ENCODE data around the gene IFT80.

The IFT80 gene

DNA sequence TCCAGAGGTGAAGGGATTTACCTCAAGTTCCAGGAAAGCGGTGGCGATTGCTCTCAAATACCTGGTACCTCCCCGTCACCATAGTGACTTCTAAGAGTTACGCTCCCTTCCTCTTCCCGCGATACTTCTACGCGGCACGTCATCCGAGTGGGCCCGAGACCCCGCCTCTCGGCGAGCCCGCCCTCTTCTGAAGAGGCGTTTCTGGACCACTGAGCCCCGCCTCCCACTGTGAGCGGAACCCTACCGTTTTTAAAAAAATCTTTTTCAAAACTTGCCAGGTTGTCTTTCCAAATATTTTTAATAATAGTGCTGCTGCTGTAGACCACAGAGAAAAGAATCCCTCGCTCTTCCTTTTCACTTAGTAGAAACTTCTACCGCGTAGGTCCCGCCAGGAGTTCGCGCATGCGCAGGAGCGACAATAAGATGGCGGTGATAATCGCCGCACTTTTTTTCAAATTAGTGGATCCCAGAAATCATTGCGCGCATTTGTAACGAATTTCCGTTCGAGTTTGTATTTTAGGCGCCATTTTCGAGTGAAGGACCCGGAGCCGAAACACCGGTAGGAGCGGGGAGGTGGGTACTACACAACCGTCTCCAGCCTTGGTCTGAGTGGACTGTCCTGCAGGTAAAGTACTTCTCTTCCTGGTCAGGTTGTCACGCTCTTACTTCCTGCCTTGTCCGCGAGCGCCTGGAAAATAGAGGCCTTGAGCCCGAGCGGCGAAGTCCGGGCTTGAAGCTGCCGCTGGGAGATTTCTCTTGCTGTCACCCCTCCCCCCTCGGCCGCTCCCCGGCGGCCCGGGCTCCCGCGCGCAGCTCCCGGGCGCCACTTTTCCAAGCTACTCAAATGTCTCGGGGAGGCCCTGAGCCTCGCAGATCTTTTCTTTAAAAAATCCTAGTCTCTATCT, at the start of gene IFT80, which contains the start of gene SMC4:
TSS of gene IFT80 (minus strand) at position 101 of the 905 bp plus-strand sequence. CDS start 14,625 bp downstream, outside the sequence.
TSS of gene SMC4 (plus strand) at position 526 of the 905 bp plus-strand sequence. CDS start 1,177 bp downstream, outside the sequence.
- DNase-seq, result peak; percentile 91

DNA sequence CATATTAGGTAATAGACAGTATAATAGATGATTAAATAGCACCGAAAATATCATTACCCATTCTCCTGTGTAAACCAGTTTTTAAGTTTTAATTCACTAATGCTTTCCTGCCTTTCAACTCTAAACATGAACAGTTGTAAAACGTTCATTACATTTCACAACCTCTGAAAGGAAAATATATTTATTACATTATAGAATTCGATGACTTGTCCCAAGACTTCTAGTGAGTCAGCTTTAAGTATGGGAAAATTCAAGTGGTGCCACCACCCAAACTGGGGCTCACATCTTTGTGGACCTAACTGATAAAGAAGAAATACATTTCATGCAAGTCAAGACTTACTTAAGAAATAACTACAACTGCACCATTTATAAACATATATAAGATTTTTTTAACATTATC, 48.5 kb upstream of the IFT80 start:
- no peak for DNase-seq

DNA sequence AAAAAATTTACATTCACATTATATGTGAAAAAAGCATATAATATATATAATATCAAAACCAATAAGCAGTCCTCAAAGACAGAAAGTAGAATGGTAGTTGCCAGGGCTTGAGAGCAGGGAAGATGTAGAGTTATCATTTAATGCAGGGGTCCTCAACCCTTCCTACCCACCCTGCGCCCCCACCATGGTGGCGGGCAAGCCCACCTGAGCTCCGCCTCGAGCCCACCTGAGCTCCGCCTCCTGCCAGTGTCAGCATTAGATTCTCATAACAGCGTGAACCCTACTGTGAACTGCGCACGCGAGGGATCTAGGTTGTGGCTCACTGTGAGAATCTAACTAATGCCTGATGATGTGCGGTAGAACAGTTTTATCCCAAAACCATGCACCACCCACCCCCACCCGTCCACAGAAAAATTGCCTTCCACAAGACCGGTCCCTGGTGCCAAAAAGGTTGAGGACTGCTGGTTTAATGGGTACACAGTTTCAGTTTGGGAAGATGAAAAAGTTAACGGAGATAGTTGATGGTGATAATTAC, 47.6 kb upstream of the IFT80 start:
- no peak for DNase-seq

DNA sequence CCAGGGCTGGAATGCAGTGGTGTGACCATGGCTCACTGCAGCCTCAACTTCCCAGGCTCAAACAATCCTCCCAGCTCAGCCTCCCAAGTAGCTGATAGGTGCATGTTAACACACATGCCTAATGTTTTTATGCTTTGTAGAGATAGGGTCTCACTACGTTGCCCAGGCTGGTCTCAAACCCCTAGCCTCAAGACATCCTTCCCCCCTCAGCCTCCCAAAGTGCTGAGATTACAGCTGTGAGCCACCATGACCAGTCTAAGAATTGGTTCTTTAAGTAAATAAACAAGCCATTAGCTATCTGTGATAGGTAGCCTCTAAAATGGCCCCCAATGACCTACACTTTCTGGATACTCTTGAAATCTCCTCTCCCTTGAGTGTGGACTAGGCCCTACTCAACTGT, 46.8 kb upstream of the IFT80 start:
- no peak for DNase-seq

DNA sequence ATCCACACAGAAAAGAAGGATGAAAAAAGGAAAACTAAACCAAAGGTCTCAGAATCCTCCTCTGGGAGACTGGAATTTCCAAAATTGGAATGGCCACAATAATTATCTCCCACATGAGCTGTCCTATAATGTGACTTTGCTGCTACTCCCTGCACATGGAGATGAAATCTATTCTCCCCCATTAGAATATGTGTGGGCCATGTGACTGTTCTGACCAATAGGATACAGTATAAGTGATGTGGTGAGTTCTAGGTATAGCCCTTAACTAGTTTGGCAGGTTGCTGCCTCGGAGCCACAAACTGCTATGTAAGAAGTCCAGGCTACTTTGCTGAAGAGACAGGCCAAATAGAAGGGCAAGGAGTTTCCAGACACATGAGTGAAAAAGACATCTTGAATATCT, 45.4 kb upstream of the IFT80 start:
- no peak for DNase-seq

DNA sequence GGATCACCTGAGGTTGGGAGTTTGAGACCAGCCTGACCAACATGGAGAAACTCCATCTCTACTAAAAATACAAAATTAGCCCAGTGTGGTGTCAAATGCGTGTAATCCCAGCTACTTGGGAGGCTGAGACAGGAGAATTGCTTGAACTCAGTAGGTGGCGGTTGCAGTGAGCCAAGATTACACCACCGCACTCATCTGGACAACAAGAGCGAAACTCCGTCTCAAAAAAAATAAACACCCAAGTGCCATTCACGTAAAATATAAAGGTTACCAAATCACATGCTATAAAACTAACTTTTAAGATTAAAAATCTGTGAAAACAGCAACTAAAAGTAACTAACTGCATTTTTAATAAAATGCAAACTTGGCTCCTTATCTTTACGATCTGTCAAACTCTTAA, 41.7 kb upstream of the IFT80 start:
- DNase-seq, result no peak

DNA sequence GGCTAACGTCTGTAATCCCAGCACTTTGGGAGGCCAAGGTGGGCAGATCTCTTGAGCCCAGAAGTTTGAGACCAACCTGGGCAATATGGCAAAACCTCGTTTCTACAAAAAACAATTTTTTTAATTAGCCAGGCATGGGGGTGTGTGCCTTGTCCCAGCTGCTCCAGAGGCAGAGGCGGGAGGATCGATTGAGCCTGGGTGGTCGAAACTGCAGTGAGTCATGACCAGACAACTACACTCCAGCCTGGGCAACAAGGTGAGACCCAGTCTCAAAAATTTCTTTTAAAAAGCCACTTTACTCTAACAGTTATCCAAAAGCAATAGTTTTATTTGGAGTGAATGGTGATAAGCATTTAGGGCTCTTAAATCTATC, 38.0 kb upstream of the IFT80 start:
- no peak for DNase-seq

DNA sequence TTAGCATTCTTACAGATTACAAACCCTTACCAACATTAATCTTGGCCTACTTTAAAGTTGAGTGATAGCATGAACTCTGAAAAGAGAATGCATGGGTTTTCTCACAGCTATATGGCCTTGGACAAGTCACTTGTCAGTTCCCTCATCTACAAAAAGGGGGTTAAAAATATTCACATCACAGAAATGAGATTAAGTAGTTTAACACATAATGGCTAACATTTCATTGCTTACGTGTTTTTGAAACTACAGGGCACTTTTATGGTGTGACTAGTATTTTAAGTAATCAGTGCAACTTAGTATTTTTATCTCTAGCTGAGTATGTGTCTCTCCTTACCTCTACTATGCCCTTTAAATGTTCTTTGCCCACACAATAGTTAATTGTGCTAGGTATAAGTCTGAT, 36.7 kb upstream of the IFT80 start:
- no peak for DNase-seq

DNA sequence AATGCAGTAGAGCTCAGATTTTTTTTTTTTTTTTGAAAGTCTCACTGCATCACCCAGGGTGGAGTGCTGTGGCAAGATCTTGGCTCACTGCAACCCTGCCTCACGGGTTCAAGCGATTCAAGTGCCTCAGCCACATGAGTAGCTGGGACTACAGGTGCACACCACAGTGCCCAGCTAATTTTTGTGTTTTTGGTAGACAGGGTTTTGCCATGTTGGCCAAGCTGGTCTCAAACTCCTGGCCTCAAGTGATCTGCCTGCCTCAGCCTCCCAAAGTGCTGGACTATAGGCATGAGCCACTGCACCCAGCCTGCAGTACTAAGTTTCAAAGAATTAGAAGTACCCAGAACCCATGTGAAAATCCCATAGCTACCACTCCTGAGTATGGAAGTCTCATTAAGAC, 36.1 kb upstream of the IFT80 start:
- no peak for DNase-seq

DNA sequence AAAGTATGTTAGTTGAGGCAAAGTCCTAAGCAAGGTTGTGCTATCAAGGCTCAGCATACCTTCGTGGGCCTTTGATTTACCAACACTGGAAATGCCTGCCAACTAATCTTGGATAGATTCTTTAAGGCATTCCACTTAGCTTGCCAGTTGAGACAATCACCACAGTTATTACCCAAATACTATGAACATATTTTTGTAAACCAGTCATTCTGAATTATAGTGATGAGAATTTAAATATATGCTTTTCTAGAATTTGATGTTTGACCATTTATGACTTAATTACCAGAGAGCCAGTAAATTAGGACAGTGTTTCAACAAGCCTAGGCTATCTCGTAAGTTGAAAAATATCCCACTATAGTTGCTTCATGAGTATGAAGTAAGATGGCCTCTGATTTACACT, 35.0 kb upstream of the IFT80 start:
- no peak for DNase-seq

DNA sequence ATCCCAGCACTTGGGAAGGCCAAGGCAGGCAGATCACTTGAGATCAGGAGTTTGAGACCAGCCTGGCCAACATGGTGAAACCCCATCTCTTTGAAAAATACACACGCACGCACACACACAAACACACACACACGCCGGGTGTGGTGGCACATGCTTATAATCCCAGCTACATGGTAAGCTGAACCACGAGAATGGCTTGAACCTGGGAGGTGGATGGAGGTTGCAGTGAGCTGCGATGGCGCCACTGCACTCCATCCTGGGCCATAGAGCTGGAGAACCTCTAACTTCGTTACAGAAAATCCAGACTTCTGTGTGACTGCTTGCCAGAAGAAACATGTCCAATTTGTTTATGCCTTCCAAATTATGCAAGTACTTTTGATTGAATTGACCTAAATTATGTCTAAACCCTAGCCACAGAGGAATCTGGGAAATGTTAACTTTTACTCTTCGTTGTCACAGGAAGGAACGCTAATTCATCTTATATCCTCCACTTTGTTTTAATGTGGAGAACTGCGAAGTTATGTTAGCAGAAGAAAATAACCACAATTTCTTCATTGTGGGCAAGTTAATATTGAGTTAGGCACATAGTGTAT, 28.9 kb upstream of the IFT80 start:
- no peak for DNase-seq

DNA sequence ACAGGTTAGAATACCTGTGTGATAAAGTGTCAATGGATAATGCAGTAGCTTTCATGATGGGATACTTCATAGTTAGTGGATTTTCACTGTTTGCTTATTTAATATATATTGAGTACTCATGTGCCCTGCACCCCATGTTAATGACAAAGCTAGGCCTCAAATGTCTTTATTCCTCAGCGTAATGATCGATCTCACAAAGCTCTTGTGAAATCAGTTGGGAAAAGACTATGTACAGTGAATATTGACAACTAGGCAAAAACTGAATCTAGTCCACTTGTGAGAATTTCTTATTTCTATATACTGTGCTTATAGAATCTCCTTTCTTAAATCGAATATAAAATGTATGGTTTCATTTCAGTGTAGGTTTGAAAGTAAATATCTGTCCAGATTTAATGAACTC, 18.3 kb upstream of the IFT80 start:
- DNase-seq, result no peak

DNA sequence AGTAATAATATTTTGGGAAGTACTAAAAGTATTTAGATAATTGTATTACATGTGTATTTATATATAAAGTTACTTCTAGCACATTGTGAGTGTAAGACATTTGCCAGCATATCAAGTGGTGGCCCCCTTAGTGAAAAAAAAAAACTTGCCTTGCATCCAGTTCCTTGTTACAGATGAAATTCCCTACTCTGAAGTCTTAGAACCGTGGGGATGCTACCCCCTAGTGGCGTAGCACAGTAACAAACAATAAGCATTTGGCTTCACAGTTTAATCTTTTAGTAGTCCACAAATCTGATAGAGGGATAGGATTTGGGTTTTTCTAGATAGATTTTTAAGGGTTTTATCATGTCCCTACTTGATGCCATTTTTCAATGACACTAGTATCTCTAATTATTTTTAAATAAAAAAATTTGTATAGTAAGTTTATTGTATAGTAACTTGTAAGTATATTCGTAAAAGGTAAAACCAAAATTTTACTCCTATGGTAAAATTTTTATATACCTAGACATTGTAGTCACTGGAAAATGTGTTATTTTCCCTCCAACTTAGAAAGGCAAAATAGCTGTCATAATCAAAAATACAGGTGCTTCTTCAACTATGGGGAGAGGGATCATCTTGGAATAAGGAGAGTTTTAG, 14.7 kb upstream of the IFT80 start:
- peak; percentile 51 for DNase-seq

DNA sequence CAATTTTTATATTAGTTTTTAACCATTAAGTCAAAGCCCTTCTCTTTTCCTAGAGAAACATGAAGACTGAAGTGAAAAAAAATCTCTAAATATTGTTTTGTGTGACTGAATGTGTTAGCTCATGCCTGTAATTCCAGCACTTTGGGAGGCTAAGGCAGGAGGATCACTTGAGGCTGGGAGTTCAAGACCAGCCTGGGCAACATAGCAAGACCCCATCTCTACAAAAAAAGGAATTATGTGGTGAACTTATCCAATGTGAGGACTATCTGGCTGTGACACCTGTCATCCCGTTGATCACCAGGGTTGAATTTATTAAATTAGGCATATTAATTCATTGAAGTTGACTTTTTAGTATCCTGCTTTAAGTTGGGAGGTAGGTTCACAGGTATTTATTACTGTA, 13.5 kb upstream of the IFT80 start:
- no peak for DNase-seq

DNA sequence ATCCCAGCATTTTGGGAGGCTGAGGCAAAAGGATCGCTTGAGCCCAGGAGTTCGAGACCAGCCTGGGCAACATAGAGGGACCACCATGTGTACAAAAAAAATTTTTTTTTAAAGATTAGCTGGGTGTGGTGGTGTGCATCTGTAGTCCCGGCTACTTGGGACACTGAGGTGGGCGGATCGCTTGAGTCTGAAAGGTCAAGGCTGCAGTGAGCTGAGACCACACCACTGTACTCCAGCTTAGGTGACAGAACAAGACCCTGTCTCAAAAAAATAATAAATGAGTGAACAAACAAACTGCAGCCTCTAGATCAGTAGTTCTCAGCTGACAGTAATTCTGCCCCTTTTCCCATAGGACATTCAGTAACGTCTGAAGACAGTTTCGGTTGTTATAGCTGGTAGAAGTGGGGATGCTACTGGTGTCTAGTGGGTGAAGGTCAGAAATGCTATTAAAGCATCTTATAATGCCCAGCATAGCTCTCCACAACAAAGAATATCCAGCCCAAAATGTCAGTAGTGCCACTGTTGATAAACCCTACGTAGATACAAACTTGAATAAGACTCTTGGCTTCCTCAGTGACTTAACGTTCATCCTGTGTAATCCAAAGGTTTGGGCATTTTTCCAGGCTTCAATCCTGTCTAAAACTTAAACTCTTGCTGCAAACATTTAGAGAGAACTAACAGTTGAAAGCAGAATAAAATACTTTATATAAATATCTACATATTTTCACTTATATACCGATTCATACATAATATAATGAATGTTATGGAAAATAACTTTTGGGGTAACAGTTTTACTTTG, 11.0 kb upstream of the IFT80 start:
- DNase-seq, result no peak

DNA sequence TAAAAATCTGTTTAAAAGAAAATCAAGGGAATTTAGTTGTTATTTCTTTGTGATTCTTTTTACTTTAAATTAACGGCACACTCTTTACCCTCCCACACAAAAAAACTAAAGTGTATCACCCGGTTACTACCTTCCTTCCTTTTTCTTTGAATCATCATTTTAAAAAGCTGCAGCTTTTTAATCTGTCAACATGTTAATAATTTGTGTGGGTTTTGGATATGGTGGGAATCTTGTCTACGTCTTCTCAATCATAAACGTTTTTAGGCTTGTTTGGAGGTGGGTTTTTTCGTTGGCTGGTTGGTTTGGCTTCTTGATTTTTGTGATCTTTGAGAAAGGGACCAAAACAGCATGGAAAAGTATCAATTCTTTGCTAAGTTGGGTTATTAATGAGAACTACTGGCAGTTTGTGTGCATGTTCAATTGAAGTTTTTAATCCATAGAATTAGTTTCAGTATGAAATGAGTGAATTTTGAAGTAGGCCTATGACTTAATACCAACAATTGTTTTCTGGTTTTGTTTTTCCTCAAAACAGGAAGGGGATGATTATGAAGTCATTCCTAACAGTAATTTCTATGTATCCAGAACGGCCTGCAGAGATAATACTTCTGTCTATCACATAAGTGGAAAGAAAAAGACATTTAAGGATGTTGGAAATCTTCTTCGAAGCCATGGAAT, 4.9 kb upstream of the IFT80 start:
- no peak for DNase-seq

DNA sequence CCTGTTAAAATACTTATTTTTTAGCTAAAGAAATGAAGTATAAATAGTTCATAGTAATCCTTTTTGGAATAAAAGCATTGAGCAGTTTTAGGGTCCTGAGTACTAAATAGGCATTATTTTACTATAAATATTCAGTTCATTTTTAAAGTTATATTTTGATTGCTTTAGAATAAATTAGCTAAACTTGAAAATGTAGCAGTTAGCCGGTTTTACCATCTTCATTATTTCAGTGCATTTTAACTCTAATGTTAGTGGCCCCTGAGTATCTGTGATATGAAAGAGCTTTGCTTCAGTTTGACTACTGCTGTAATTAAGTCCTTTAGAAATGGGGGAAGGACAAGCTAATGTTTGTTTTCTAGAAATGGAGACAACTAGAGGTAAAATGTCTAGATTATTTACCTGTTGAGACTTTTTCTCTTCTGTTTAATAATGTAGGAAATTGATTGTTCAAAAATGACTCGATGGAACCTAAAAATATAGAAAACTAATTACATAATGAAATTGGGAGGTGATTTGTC, 4.1 kb upstream of the IFT80 start:
- no peak for DNase-seq

DNA sequence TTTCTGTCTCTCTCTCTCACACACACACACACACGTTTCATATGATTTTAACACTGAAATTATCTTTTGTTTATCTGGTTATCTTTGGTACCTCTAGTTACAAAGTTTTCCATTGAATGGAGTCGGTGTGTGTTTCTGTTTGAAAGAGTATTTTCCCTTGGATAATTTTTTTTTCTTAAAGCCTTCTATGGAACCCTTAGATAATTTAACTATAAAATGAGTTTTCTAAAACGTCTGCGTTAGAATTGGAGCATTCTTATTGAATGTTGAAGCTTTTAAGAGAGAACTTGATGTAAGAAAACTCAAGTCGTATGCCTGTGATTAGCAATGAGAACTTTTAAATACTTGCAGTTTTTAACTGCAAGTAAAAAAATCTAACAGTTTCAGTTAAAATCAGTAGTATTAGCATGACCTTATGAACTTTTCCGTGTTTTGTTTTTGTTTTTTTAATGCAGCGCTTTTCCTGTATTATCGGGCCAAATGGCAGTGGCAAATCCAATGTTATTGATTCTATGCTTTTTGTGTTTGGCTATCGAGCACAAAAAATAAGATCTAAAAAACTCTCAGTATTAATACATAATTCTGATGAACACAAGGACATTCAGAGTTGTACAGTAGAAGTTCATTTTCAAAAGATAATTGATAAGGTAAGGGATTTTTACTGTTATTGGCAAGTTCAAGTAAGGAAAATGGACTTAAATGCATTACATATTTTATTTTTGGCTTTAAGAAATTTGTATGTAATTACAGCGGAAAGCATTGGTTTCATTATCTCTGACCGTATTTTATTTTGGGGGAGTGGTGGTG, 3.4 kb upstream of the IFT80 start:
- no peak for DNase-seq

DNA sequence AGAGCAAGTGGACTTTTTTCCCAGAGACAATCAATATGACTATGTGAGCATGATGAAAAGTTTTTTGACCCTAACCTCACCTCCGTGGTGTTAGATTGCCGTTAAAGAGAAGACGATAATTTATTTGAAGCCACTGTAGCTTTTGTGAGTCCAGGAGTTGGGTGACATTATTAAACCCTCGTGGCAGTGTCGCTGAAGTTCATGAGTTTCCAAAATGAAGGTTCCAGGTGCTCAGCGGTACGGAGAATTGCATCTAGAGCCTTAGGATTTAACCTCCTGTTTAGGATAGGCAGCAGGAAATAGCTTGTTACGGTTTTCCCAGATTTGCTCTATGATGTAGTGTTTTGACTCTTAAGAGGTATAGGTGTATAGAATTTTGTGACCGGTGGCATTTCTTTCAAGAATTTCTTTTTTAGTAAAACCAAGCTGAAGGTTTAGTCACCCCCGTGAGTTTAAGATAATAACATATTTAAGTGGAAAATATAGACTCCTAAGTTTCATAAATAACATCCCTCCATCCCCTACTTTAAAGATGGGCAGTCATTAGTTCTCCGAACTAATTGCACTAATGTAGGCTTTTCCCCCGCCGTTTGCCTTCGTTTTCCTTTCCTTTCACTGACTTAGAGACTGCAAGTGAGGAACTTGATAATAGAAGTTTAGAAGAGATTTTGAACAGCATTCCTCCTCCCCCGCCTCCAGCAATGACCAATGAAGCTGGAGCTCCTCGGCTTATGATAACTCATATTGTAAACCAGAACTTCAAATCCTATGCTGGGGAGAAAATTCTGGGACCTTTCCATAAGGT, 2.5 kb upstream of the IFT80 start:
- DNase-seq, result no peak

DNA sequence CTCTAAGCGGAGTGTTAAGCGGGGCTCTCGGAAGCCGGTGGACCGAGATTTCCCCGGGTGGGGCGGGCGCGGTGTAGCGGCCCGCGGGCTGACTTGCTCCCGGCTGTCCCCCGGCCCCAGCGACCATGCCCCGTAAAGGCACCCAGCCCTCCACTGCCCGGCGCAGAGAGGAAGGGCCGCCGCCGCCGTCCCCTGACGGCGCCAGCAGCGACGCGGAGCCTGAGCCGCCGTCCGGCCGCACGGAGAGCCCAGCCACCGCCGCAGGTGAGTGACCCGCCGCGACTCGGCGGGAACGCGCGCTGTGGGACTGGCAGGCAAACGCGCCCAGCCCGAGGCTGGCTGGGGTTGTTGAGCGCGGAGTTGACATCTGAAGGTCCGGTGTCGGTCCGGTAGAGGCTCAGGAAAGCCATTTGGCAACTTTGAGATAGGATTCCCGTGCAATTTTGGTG, 1.7 kb upstream of the IFT80 start:
- peak; percentile 9 for DNase-seq

Measured in stimulated activated naive CD4-positive, alpha-beta T cell treated with Interleukin-2 at 50 U/mL for 16 hours (primary cell).